Stimulated activated CD4-positive, alpha-beta T cell treated with anti-CD3 and anti-CD28 coated beads, Interleukin-2, amount 100 ng/mL, for 24 hours (primary cell): ENCODE results near the gene SAMD11.
"Not testable (repeated sequence)": the region's sequence is repeated elsewhere in the genome, so short reads cannot be mapped to it uniquely, and the experiment has no call there.

Experiments
- DNase-seq, 2 donors: peaks; one replicate each; pipeline ENCODE4 v3.0.0-alpha.2; 2020

Gene SAMD11

GRCh38 chr1:966135-966703, 42.5 kb downstream of the SAMD11 start, which contains the start of gene PLEKHN1:
Gene PLEKHN1 (plus strand): TSS chr1:966482. CDS start chr1:966532, 50 bp downstream.
- DNase-seq = peak in 1 of 2 donors; percentile 53

- peak; percentile 88 to 91 for DNase-seq
These were observed 43.1 kb downstream of the SAMD11 start for GRCh38 chr1:966704-967300.

- DNase-seq = no peak
These were observed 44.0 kb downstream of the SAMD11 start for GRCh38 chr1:967466-968343.

GRCh38 chr1:969260-969855, 45.6 kb downstream of the SAMD11 start:
- DNase-seq = no peak

- no peak for DNase-seq
These were observed 46.7 kb downstream of the SAMD11 start for GRCh38 chr1:970242-970972.

GRCh38 chr1:970973-971730, 47.4 kb downstream of the SAMD11 start:
- DNase-seq = no peak

- DNase-seq = no peak
These were observed 48.2 kb downstream of the SAMD11 start for GRCh38 chr1:971751-972506.

- no peak for DNase-seq
These were observed 49.2 kb downstream of the SAMD11 start for GRCh38 chr1:972726-973458.

- no peak for DNase-seq
These were observed 50.0 kb downstream of the SAMD11 start for GRCh38 chr1:973459-974292.

GRCh38 chr1:974293-974640, 50.5 kb downstream of the SAMD11 start:
- DNase-seq = no peak

- DNase-seq = no peak
These were observed 51.1 kb downstream of the SAMD11 start for GRCh38 chr1:974687-975328.

GRCh38 chr1:975365-975764, 51.6 kb downstream of the SAMD11 start:
- no peak for DNase-seq

- DNase-seq = peak; percentile 55 to 74
These were observed 52.4 kb downstream of the SAMD11 start for GRCh38 chr1:975896-976683.

GRCh38 chr1:976791-977190, 53.1 kb downstream of the SAMD11 start:
- DNase-seq = not testable (repeated sequence)

GRCh38 chr1:978069-978834, 54.5 kb downstream of the SAMD11 start:
- DNase-seq = no peak

GRCh38 chr1:978835-979743, 55.4 kb downstream of the SAMD11 start:
- no peak for DNase-seq

GRCh38 chr1:979744-980072, 56.0 kb downstream of the SAMD11 start:
- no peak for DNase-seq
